IMR-90 (cell line): ENCODE measurements around the gene NMRAL1.

ENCODE experiments used
- BHLHE40 ChIP-seq: fragments of 150-350 bp; IDR thresholded peaks from 2 replicates; pipeline ENCODE4 v1.6.1; 2016; ENCODE audit warnings: mild to moderate bottlenecking, low read depth, low read length
- CEBPB ChIP-seq: IDR thresholded peaks from 2 replicates; pipeline ENCODE4 v1.6.1; 2012; ENCODE audit warnings: low read depth, low read length, improper control_type of control experiment
- CHD1 ChIP-seq: IDR thresholded peaks from 2 replicates; pipeline ENCODE4 v1.6.1; 2012; ENCODE audit warnings: low read depth, low read length, improper control_type of control experiment
- CTCF ChIP-seq: conservative IDR thresholded peaks from 2 replicates; pipeline ENCODE4 v1.5.1; 2012; ENCODE audit warnings: mild to moderate bottlenecking, low read depth, low read length, improper control_type of control experiment
- MAFK ChIP-seq: IDR thresholded peaks from 2 replicates; pipeline ENCODE4 v1.6.1; 2012; ENCODE audit warnings: low read depth, low read length, improper control_type of control experiment
- MAZ ChIP-seq: IDR thresholded peaks from 2 replicates; pipeline ENCODE4 v1.6.1; 2012; ENCODE audit warnings: low read depth, mild to moderate bottlenecking, low read length, improper control_type of control experiment, moderate library complexity, borderline replicate concordance
- MXI1 ChIP-seq: IDR thresholded peaks from 2 replicates; pipeline ENCODE4 v1.6.1; 2012; ENCODE audit warnings: low read depth, mild to moderate bottlenecking, low read length, moderate library complexity, borderline replicate concordance
- POLR2A ChIP-seq: IDR thresholded peaks from 2 replicates; pipeline ENCODE4 v1.6.1; 2012; ENCODE audit warnings: mild to moderate bottlenecking, low read depth, low read length
- RAD21 ChIP-seq: IDR thresholded peaks from 2 replicates; pipeline ENCODE4 v1.6.1; 2012; ENCODE audit warnings: low read length, improper control_type of control experiment
- SMC3 ChIP-seq: fragments of 150-350 bp; IDR thresholded peaks from 2 replicates; pipeline ENCODE4 v1.6.1; 2016; ENCODE audit warnings: low read depth, mild to moderate bottlenecking, antibody characterized with exemption, low read length, moderate library complexity

DNA sequence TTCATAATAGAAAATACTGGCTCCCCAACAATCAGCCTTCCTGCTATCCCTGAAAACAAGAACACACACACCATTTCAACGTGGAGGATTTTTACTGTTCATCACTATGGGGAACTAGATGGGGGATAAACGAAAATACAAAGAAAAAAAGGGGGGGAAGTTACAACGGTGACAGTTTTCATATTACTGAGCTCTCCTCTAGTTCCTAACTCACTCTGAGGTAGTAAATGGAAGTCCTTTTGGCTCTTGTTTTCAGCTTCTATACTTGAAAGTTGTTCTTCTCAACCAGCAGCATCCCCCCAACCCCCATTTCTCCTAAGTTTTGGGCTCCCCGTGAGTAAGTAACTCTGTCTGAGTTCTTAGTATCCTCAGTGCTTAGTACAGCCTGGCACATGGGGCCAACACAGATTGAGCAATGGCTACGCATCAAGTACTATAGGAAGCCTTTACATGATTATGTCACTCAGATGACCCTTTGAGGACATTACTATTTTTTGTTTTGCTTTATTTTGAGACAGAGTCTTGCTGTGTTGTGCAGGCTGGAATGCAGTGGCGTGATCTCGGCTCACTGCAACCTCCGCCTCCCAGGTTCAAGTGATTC, 53.8 kb downstream of the NMRAL1 start:
- TF ChIP-seq CTCF (no peak), MAZ (no peak), RAD21 (no peak), CEBPB (no peak), SMC3 (no peak), MXI1 (no peak), POLR2A (no peak), BHLHE40 (no peak), MAFK (no peak), CHD1 (no peak)
